B cell (primary cell): ENCODE results near the gene POTEF. TPM values are rescaled to one million over a fixed set of nuclear protein-coding genes. Genes with fewer than 3 reads are reported as not detected.
"Not testable (repeated sequence)": the region's sequence is repeated elsewhere in the genome, so short reads cannot be mapped to it uniquely, and the experiment has no call there.

Experiments used
- ATAC-seq: fragments of 200-7000 bp; cut with Tn5 transposase; one replicate; pipeline ENCODE4 v1.10.0; 2021; ENCODE audit warnings: low read depth, mild to moderate bottlenecking, moderate number of reproducible peaks, moderate library complexity
- CTCF ChIA-PET: fragments of 350-600 bp; sonication (Branson Sonifier 250); formaldehyde crosslinking; loops from one replicate; lab custom pipeline; 2021; ENCODE audit warnings: antibody characterized with exemption, inconsistent platforms; lab: Charles Lee
- POLR2A ChIA-PET: fragments of 350-600 bp; sonication (Branson Sonifier 250); formaldehyde crosslinking; loops from one replicate; lab custom pipeline; 2021; ENCODE audit warnings: antibody characterized with exemption; lab: Charles Lee
- DNase-seq: peaks from one replicate; pipeline ENCODE4 v3.0.0; 2013
- H2AFZ ChIP-seq: 2 replicates; pipeline ENCODE4 v1.6.1; 2012; ENCODE audit warnings: mild to moderate bottlenecking, low read depth, low read length; ENCODE audit not compliant: insufficient read depth, poor library complexity, severe bottlenecking
- H3K27ac ChIP-seq, 2 donors: 1 replicate in 1 of 2; 2 replicates in 1 of 2; pipeline ENCODE4 v1.5.1; 2012 to 2013; ENCODE audit warnings: low read length in 2 of 2, mild to moderate bottlenecking in 2 of 2, moderate library complexity in 1 of 2
- H3K27me3 ChIP-seq, 4 experiments: fragments of 200-600 bp in 1 of 4; sonication (generic) in 1 of 4; replicated peaks in 1 of 4; 1 replicate in 2 of 4; 2 replicates in 2 of 4; pipeline versions ENCODE4 v1.6.1 to v1.7.0; 2013 to 2016; ENCODE audit warnings: low read length in 3 of 4, mild to moderate bottlenecking in 2 of 4, mixed read lengths in 1 of 4, moderate library complexity in 1 of 4; ENCODE audit not compliant: insufficient read depth in 4 of 4, control insufficient read depth in 3 of 4; ENCODE audit errors: control extremely low read depth in 1 of 4
- H3K36me3 ChIP-seq, 2 experiments: replicated peaks in 1 of 2; 1 replicate in 1 of 2; 2 replicates in 1 of 2; pipeline versions ENCODE4 v1.6.1 to v1.7.1; 2013; ENCODE audit warnings: low read length in 1 of 2; ENCODE audit not compliant: insufficient read depth in 2 of 2, control insufficient read depth in 1 of 2; ENCODE audit errors: control extremely low read depth in 1 of 2, extremely low read depth in 1 of 2
- H3K4me1 ChIP-seq, 2 donors: fragments of 200-600 bp in 1 of 2; sonication (generic) in 1 of 2; 1 replicate in 1 of 2; 2 replicates in 1 of 2; pipeline versions ENCODE4 v1.5.1 to v1.6.1; 2013 to 2017; ENCODE audit warnings: low read length in 2 of 2; ENCODE audit not compliant: control insufficient read depth in 2 of 2, insufficient read depth in 2 of 2
- H3K4me2 ChIP-seq: replicated peaks from 2 replicates; pipeline ENCODE3; 2012; ENCODE audit warnings: mild to moderate bottlenecking, low read depth, low read length; ENCODE audit not compliant: poor library complexity, severe bottlenecking
- H3K4me3 ChIP-seq, 5 experiments: fragments of 200-600 bp in 1 of 5; sonication (generic) in 1 of 5; 1 replicate in 3 of 5; 2 replicates in 2 of 5; pipeline versions ENCODE4 v1.5.1 to v1.7.0; 2011 to 2016; ENCODE audit warnings: low read length in 4 of 5, mild to moderate bottlenecking in 4 of 5, low read depth in 2 of 5, control low read depth in 1 of 5, moderate library complexity in 1 of 5; ENCODE audit not compliant: insufficient read depth in 1 of 5; ENCODE audit errors: control extremely low read depth in 1 of 5, extremely low read depth in 1 of 5
- H3K79me2 ChIP-seq: fragments of 200-600 bp; sonication (generic); one replicate; pipeline ENCODE4 v1.6.0; 2016; ENCODE audit warnings: low read length; ENCODE audit not compliant: control insufficient read depth, insufficient read depth
- H3K9ac ChIP-seq: fragments of 200-600 bp; sonication (generic); 2 replicates; pipeline ENCODE4 v1.6.1; 2017; ENCODE audit warnings: mild to moderate bottlenecking, low read length, moderate library complexity
- H3K9me3 ChIP-seq, 3 donors: one replicate each; pipeline versions ENCODE4 v1.6.1 to v1.7.1; 2013; ENCODE audit warnings: low read length in 2 of 3; ENCODE audit not compliant: control insufficient read depth in 2 of 3, insufficient read depth in 1 of 3; ENCODE audit errors: control extremely low read depth in 1 of 3
- H4K20me1 ChIP-seq: 2 replicates; pipeline ENCODE4 v1.6.0; 2012; ENCODE audit warnings: mild to moderate bottlenecking, low read length; ENCODE audit not compliant: insufficient read depth, control insufficient read depth, poor library complexity, severe bottlenecking
- H3K27ac Mint-ChIP-seq: one replicate; pipeline ENCODE4 v1.8.0; 2021; ENCODE audit warnings: mixed read lengths
- H3K27me3 Mint-ChIP-seq: one replicate; pipeline ENCODE4 v1.8.0; 2021; ENCODE audit warnings: mixed read lengths
- H3K4me1 Mint-ChIP-seq: one replicate; pipeline ENCODE4 v1.8.0; 2021; ENCODE audit warnings: mixed read lengths
- H3K4me3 Mint-ChIP-seq: one replicate; pipeline ENCODE4 v1.8.0; 2021; ENCODE audit warnings: mixed read lengths
- H3K9me3 Mint-ChIP-seq: one replicate; pipeline ENCODE4 v1.8.0; 2022; ENCODE audit warnings: mixed read lengths; ENCODE audit not compliant: insufficient read depth
- WGBS: methylation state at CpG from one replicate; pipeline ENCODE4 v1.1.5; 2013; ENCODE audit warnings: missing lambda C conversion rate; ENCODE audit not compliant: insufficient coverage; 5-methylcytosine and 5-hydroxymethylcytosine counted together
- intact Hi-C: fragments of 100-400 bp; cut with micrococcal nuclease; formaldehyde crosslinking; loops from one replicate; pipeline ENCODE4 v1.10.0; 2022
- polyA plus RNA-seq: library from polyadenylated mRNA; depleted of rRNA; stranded (reverse); fragments of >200 nt; gene quantifications from 2 replicates; pipeline ENCODE4 v1.2.3, GENCODE V29; 2012
- total RNA-seq, 2 donors: library from RNA; stranded (reverse); fragments of 120-200 nt in 1 of 2; gene quantifications; 1 replicate in 1 of 2; 2 replicates in 1 of 2; pipeline versions ENCODE4 v1.2.3 to v1.2.4, GENCODE V29; 2013 to 2022

The POTEF gene
- total and polyA plus RNA-seq, 2 donors (not counting 1 experiment from before 2014, with no cell fraction given), result not detected

- H3K9ac ChIP-seq, H3K4me1 ChIP-seq, H3K4me3 Mint-ChIP-seq, H3K27ac Mint-ChIP-seq, H3K27me3 ChIP-seq, H4K20me1 ChIP-seq, H3K27ac ChIP-seq, CTCF ChIA-PET, H2AFZ ChIP-seq, H3K4me2 ChIP-seq, POLR2A ChIA-PET, H3K36me3 ChIP-seq, H3K79me2 ChIP-seq, H3K4me3 ChIP-seq, ATAC-seq, H3K9me3 Mint-ChIP-seq, intact Hi-C loops, H3K9me3 ChIP-seq, H3K4me1 Mint-ChIP-seq, H3K27me3 Mint-ChIP-seq, DNase-seq: not testable (repeated sequence)
- WGBS, result 99% methylated on average over 26 of the region's 45 CpGs
Measured at GRCh38 chr2:130120924-130121323, 8.1 kb downstream of the POTEF start.

- POLR2A ChIA-PET, H3K27ac ChIP-seq, H3K79me2 ChIP-seq, H3K9me3 ChIP-seq, H3K4me3 ChIP-seq, H3K9ac ChIP-seq, H3K27ac Mint-ChIP-seq, DNase-seq, H3K9me3 Mint-ChIP-seq, ATAC-seq, H3K27me3 ChIP-seq, H2AFZ ChIP-seq, H3K4me3 Mint-ChIP-seq, H3K4me1 ChIP-seq, CTCF ChIA-PET, H3K4me1 Mint-ChIP-seq, H3K4me2 ChIP-seq, H3K36me3 ChIP-seq, H4K20me1 ChIP-seq, H3K27me3 Mint-ChIP-seq, intact Hi-C loops: not testable (repeated sequence)
- 51% methylated on average over 3 of the region's 8 CpGs for WGBS
Measured at GRCh38 chr2:130102597-130103363, 26.2 kb downstream of the POTEF start.

- H3K4me3 Mint-ChIP-seq, DNase-seq, H3K79me2 ChIP-seq, intact Hi-C loops, ATAC-seq, H3K9me3 ChIP-seq, POLR2A ChIA-PET, H3K27me3 Mint-ChIP-seq, H3K9ac ChIP-seq, H3K4me2 ChIP-seq, H3K4me1 Mint-ChIP-seq, H3K27me3 ChIP-seq, H3K9me3 Mint-ChIP-seq, H3K27ac ChIP-seq, H3K4me1 ChIP-seq, H2AFZ ChIP-seq, H3K27ac Mint-ChIP-seq, CTCF ChIA-PET, H3K36me3 ChIP-seq, H3K4me3 ChIP-seq, H4K20me1 ChIP-seq: not testable (repeated sequence)
- no CpG with 5 or more reads among the region's 5 CpGs for WGBS
Measured at GRCh38 chr2:130062645-130063044, 66.4 kb downstream of the POTEF start.

GRCh38 chr2:130059982-130060381, 69.0 kb downstream of the POTEF start:
- H4K20me1 ChIP-seq, intact Hi-C loops, H3K27me3 ChIP-seq, DNase-seq, H3K36me3 ChIP-seq, POLR2A ChIA-PET, H2AFZ ChIP-seq, H3K4me3 Mint-ChIP-seq, H3K4me1 Mint-ChIP-seq, H3K27ac ChIP-seq, CTCF ChIA-PET, H3K4me1 ChIP-seq, H3K9me3 Mint-ChIP-seq, H3K9ac ChIP-seq, H3K4me3 ChIP-seq, ATAC-seq, H3K4me2 ChIP-seq, H3K79me2 ChIP-seq, H3K9me3 ChIP-seq, H3K27me3 Mint-ChIP-seq, H3K27ac Mint-ChIP-seq: not testable (repeated sequence)
- WGBS, result 95% methylated on average over 3 of the region's 10 CpGs
